ENCODE data around the gene PNLDC1.
"Not testable (repeated sequence)": the region's sequence is repeated elsewhere in the genome, so short reads cannot be mapped to it uniquely, and the experiment has no call there.

PNLDC1 gene

GRCh38 chr6:159777240-159777904 lies 22.7 kb upstream of the PNLDC1 start:
- H3K4me3 ChIP-seq (ENCODE audit: low read length): no peak overlapping the region
- no peak for DNase-seq (ENCODE audit: low read depth, low spot score)

DNA sequence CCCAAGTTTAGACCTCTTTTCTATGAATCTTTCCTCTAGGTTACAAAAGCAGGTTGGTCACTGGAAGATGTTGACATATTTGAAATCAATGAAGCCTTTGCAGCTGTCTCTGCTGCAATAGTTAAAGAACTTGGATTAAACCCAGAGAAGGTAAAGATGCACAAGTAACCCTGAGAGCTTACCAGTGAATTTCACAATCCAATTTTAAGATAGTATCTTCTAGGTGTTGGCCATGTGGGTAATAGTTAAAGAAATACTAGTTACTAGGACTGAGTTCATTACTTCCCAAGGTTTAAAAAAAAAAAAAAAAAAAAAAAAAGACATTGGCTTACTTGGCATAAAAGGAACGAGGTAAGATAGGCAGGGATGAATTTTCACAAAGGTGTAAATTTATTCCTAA lies 21.9 kb upstream of the PNLDC1 start:
- H3K4me3 ChIP-seq (ENCODE audit: low read length): no peak overlapping the region
- no peak for DNase-seq (ENCODE audit: low read depth, low spot score)

DNA sequence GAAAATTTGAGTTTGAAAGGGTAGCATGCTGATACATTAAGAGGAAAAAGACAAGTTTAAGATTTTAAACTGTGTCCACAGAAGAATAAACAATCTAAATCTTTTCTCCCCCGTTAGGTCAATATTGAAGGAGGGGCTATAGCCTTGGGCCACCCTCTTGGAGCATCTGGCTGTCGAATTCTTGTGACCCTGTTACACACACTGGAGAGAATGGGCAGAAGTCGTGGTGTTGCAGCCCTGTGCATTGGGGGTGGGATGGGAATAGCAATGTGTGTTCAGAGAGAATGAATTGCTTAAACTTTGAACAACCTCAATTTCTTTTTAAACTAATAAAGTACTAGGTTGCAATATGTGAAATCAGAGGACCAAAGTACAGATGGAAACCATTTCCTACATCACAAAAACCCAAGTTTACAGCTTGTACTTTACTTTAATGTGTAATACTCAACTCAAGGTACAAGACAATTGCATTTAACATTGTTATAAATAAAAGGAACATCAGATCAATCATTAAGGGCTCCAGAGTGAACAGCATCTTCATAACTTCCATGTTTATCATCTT lies 21.5 kb upstream of the PNLDC1 start:
- no peak for DNase-seq (ENCODE audit: low read depth, low spot score)

GRCh38 chr6:159788276-159788675 lies 11.8 kb upstream of the PNLDC1 start:
- peak overlapping the region; percentile 98 for H3K4me3 ChIP-seq (ENCODE audit: low read length)
- no peak for DNase-seq (ENCODE audit: low read depth, low spot score)

More for the DNA sequence above, 21.5 kb upstream of the PNLDC1 start:
- no peak overlapping the region for H3K4me3 ChIP-seq (ENCODE audit: low read length)

GRCh38 chr6:159788753-159789376 lies 11.2 kb upstream of the PNLDC1 start:
- peak overlapping the region; percentile 98 for H3K4me3 ChIP-seq (ENCODE audit: low read length)
- DNase-seq (ENCODE audit: low read depth, low spot score): no peak

- DNase-seq (ENCODE audit: low read depth, low spot score): peak; percentile 100
- peak within 1 kb of the TSS; percentile 98 for H3K4me3 ChIP-seq (ENCODE audit: low read length)
These were observed 10.5 kb upstream of the PNLDC1 start, which contains the start of gene TCP1 for GRCh38 chr6:159789377-159790148. TCP1 (minus strand) TSS chr6:159789602; CDS start chr6:159789468, 134 bp downstream.

- DNase-seq (ENCODE audit: low read depth, low spot score): peak; percentile 99
- H3K4me3 ChIP-seq (ENCODE audit: low read length): peak within 1 kb of the TSS; percentile 98
These were observed 9.7 kb upstream of the PNLDC1 start, which contains the start of gene MRPL18 for GRCh38 chr6:159790149-159790955. MRPL18 (plus strand) TSS chr6:159790467; CDS start chr6:159790588, 121 bp downstream.

DNA sequence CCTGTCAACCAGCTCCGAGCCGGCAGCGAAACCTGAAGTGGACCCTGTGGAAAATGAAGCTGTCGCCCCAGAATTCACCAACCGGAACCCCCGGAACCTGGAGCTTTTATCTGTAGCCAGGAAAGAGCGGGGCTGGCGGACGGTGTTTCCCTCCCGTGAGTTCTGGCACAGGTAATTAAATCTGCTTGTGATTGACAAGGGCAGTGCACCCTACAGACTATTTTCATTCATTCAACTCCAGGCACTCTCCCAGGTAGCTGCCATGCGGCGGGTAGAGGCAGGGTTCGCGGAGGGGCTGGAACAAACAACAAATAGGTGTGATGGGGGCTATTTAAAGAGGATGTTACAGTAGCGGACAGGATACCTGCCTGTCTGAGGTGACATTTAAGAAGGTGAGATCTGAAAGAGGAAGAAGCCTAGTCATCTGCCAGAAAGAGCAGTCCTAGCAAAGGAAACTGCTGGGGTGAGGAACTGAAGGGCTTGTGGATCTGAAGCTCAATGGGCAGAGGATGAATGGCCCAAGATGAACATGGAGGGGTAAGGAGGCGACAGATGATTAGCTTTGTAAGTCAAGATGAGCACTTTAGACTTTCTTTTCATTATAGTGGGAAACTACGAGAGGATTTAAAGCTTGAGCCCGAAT lies 9.0 kb upstream of the PNLDC1 start:
- peak overlapping the region; percentile 98 for H3K4me3 ChIP-seq (ENCODE audit: low read length)
- no peak for DNase-seq (ENCODE audit: low read depth, low spot score)

GRCh38 chr6:159794976-159795375 lies 5.1 kb upstream of the PNLDC1 start:
- not testable (repeated sequence) for H3K4me3 ChIP-seq (ENCODE audit: low read length); DNase-seq (ENCODE audit: low read depth, low spot score)

GRCh38 chr6:159797554-159797953 lies 2.5 kb upstream of the PNLDC1 start:
- no peak overlapping the region for H3K4me3 ChIP-seq (ENCODE audit: low read length)
- no peak for DNase-seq (ENCODE audit: low read depth, low spot score)

GRCh38 chr6:159801935-159802334 lies 1.9 kb downstream of the PNLDC1 start:
- DNase-seq (ENCODE audit: low read depth, low spot score): no peak
- H3K4me3 ChIP-seq (ENCODE audit: low read length): no peak overlapping the region

DNA sequence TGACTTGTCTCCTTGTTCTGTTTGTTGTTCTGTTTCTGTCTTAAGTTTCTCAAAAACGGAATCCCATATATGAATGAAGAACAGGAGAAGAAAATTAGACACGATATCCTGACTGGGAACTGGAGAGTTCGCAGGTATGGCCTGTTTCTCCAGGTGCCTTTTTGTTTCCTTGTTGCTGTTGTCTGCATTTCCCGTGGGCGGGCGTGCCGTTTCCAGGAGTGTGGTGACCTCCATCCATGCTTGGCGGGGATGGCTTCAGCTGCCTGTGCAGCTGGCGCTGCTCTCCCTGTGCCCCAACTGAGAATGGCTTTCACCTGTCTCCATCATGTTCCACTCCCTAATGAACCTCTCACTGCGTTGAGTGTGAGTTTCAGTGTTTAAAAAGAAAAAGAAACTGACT lies 4.4 kb downstream of the PNLDC1 start:
- H3K4me3 ChIP-seq (ENCODE audit: low read length): no peak overlapping the region
- no peak for DNase-seq (ENCODE audit: low read depth, low spot score)

DNA sequence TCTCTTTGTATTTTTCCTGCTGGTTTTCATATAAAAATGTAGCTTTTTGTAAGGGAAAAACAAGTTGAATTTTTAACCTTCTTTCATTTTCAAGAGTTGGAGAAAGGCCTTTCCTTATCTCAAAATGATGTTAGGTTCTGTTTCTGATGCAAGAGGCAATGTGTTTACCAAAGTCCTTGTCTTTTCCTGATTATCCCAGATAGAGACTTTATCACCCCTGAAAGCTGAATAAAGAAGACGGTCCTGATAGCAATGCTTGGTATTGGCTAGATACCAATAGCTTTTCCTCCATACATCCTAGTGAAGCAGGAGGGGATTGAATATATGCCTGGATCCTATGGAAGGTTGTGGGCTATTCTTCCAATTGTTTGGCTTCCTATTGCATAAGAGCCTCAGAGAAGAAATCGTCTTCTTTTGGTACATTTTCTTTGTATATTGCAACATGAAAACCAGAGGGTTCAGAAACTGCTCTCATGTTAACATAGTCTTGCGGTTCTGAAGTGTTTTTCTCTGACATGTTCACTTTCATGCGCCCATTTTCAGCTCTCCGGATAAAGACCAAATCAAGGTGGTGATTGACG lies 5.5 kb downstream of the PNLDC1 start:
- H3K4me3 ChIP-seq (ENCODE audit: low read length): no peak overlapping the region
- no peak for DNase-seq (ENCODE audit: low read depth, low spot score)

- no peak overlapping the region for H3K4me3 ChIP-seq (ENCODE audit: low read length)
- DNase-seq (ENCODE audit: low read depth, low spot score): no peak
These were observed 6.0 kb downstream of the PNLDC1 start for GRCh38 chr6:159806021-159806458.

GRCh38 chr6:159807150-159807858 lies 7.2 kb downstream of the PNLDC1 start:
- H3K4me3 ChIP-seq (ENCODE audit: low read length): no peak overlapping the region
- DNase-seq (ENCODE audit: low read depth, low spot score): no peak

- DNase-seq (ENCODE audit: low read depth, low spot score): no peak
- no peak overlapping the region for H3K4me3 ChIP-seq (ENCODE audit: low read length)
These were observed 8.6 kb downstream of the PNLDC1 start for GRCh38 chr6:159808647-159809046.

DNA sequence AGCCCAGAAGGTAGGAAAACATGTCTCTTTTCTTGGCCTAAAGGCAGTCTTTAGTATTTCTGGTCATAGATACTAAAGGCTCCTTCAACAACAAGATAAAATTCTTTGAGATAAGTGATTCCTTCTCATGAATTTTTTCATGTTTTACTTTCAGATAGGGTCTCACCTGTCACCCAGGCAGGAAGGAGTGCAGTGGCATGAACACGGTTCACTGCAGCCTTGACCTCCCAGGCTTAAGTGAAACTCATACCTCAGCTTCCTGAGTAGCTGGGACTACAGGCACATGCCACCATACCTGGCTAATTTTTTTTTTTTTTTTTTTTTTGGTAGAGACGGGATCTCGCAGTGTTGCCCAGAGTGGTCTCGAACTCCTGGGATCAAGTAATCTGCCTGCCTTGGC lies 9.1 kb downstream of the PNLDC1 start:
- H3K4me3 ChIP-seq (ENCODE audit: low read length): no peak overlapping the region
- DNase-seq (ENCODE audit: low read depth, low spot score): no peak
